ENCODE measurements around the gene ITSN1.

- no peak for TF ChIP-seq CTCF (IDR thresholded peaks at IDR 0.05)
- TF ChIP-seq EP300 (IDR thresholded peaks at IDR 0.05) = no peak
- TF ChIP-seq POLR2A (IDR thresholded peaks at IDR 0.05) = no peak
These were observed 247.9 kb downstream of the ITSN1 start for GRCh38 chr21:33890187-33890586.
